Measurements from ENCODE around the gene CEBPB. TPM values are rescaled to one million over a fixed set of nuclear protein-coding genes. Genes with fewer than 3 reads are reported as not detected.

The CEBPB gene
- total RNA-seq (2022; extraction: Qiagen RNA extraction) = 120 to 257 TPM (median 228 TPM) in 5 replicates

DNA sequence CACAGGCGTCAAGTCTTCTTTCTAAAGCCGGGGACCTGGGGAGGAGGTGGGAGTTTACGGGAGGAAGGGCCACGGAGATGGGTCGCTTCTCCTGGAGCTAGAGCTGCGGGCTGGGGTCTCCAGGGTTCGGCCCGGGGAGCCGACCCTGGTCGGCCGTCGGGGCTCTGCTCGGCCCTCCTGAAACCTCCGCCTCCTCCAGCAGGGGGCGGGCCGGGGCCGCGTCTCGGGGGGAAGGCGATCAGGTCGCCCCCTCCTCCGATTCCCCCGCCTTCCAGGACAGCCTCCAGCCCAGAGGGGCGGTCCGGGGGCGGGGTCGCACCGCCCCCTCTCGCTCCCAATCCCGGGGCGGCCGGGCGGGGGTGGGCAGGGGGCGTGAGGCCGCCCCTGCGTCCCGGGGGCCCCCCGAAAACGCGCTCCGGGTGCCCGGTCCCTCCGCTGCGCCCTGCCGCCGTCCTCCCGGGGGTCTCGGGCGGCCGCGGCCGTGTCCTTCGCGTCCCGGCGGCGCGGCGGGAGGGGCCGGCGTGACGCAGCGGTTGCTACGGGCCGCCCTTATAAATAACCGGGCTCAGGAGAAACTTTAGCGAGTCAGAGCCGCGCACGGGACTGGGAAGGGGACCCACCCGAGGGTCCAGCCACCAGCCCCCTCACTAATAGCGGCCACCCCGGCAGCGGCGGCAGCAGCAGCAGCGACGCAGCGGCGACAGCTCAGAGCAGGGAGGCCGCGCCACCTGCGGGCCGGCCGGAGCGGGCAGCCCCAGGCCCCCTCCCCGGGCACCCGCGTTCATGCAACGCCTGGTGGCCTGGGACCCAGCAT is at the start of gene CEBPB:
Gene CEBPB, plus strand, starts transcription at position 580 of the 814 bp plus-strand sequence. Its CDS starts 204 bp downstream, at position 784.

DNA sequence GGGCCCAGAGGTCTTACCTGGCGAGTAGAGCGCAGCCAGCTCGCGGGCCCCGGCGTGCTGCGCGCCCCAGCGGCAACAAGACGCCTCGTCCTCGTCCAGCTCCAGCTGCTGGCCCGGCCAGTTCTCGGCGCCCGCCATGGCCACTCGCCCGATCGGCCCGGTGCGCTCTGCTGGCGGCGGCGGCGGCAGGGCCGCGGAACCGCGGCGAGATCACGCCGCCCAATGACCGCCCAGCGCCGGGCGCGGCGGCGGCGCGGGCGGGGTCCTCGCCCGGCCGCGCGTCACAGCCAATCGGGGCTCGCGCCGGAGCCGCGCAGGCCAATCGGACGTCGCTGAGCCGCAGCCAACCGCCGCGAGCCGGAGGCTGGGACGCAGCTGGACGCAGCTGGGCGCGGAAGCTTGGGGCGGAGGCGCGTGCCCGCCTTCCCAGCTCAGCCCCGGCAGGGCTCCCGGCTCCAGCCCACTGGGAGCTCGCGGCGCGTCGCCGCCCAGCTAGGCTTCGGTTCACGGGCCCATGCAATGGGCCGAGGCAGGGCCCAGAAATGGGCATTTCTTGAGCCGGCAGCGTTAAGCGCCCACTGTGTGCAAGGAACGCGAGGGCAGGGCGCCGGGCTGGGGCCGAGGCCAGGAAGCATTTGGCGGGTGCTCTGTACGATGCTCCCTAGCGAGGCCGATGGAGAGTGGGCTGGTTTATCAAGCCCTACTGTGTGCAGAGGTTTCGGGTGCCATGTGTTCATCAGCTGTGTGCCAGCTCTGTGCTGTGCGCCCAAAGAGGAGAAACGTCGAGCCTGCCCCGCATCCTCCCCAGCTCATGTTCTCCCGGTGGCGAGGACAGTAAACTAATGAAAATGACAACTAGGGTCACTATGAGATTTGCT is 36.9 kb upstream of the CEBPB start, which contains the start of gene PEDS1:
Gene PEDS1, minus strand, starts transcription at position 224 of the 878 bp plus-strand sequence. Its CDS starts 86 bp downstream, at position 138.

Other genes with a start within 250 kb of the CEBPB start
- 12.4 to 17.1 TPM (median 16.3 TPM) in 5 replicates for gene SNAI1, start 207.8 kb upstream of the CEBPB start, total RNA-seq (2022; extraction: Qiagen RNA extraction)
- gene UBE2V1, start 77.7 kb upstream of the CEBPB start, total RNA-seq (2022; extraction: Qiagen RNA extraction) = 107 to 152 TPM (median 110 TPM) in 5 replicates
- 41.2 to 58.1 TPM (median 53.9 TPM) in 5 replicates for gene PEDS1, start 37.1 kb upstream of the CEBPB start, total RNA-seq (2022; extraction: Qiagen RNA extraction)

Measured in A549 treated with CORT108297 at 1 μM for 4 hours (cell line).